ENCODE data around the gene MAX. TPM values are rescaled to one million over a fixed set of nuclear protein-coding genes. Genes with fewer than 3 reads are reported as not detected.

The MAX gene
- total RNA-seq, 4 donors from 2014 or later: 44.2 to 54.0 (median 46.1) TPM

DNA sequence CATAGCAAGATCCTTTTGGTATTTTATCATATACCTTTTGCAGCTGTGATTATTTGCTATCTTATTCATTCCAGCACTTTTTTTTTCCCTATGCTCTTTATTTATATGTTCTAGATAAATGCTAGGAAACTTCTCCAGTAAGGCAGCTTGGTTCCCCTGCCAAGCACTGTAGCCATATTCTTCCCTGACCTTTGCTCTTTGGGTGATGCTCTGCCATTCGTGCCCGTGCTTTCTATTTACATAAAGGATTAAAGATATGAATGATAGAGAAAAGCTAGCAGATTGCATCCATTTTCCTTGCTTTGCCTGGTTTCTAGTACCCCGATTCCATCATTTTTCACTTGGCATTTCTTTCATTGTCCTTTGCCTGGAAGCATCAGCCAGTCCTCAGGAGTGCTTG lies 73.4 kb downstream of the MAX start:
- TF ChIP-seq, protein P1, sequence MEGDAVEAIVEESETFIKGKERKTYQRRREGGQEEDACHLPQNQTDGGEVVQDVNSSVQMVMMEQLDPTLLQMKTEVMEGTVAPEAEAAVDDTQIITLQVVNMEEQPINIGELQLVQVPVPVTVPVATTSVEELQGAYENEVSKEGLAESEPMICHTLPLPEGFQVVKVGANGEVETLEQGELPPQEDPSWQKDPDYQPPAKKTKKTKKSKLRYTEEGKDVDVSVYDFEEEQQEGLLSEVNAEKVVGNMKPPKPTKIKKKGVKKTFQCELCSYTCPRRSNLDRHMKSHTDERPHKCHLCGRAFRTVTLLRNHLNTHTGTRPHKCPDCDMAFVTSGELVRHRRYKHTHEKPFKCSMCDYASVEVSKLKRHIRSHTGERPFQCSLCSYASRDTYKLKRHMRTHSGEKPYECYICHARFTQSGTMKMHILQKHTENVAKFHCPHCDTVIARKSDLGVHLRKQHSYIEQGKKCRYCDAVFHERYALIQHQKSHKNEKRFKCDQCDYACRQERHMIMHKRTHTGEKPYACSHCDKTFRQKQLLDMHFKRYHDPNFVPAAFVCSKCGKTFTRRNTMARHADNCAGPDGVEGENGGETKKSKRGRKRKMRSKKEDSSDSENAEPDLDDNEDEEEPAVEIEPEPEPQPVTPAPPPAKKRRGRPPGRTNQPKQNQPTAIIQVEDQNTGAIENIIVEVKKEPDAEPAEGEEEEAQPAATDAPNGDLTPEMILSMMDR (IDR thresholded peaks at IDR 0.05; ENCODE audit: low read depth): no peak

DNA sequence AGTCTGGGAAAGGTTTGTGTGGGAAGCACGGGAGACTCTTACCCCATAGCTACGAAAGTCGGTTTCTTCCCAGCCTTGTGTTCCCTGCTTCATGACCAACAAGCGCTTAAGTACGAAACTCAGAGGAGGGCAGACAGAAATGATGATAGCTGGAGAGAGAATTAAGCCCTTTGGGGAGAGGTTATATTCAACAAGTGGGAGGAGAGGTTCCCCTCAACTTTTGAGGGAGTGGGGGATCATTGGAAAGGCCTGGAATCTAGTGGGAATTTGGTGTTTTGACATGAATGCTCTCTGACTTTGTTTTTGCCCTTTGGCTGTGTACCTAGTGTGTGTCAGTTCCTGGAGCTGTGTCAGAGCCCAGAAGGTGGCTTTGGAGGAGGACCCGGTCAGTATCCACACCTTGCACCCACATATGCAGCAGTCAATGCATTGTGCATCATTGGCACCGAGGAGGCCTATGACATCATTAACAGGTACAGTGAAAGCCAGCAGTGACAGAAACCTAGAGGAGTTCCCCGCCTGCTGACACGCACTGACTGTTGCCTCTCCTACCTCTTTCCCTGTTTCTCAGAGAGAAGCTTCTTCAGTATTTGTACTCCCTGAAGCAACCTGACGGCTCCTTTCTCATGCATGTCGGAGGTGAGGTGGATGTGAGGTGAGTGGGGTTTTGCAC lies 75.1 kb downstream of the MAX start:
- TF ChIP-seq, protein P1 (IDR thresholded peaks at IDR 0.05; ENCODE audit: low read depth): no peak

DNA sequence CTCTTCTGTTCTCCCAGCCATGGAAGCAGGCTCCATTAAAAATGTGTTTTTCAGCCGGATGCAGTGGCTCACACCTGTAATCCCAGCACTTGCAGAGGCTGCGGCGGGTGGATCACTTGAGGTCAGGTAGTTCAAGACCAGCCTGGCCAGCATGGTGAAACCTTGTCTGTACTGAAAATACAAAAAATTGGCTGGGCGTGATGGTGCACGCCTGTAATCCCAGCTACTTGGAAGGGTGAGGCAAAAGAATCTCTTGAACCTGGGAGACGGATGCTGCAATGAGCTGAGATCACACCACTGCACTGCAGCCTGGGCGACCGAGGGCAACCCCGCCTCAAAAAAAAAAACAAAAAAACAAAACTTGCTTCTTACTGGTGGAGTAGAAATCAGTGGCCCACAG lies 75.8 kb downstream of the MAX start:
- TF ChIP-seq, protein P1 (IDR thresholded peaks at IDR 0.05; ENCODE audit: low read depth): no peak

DNA sequence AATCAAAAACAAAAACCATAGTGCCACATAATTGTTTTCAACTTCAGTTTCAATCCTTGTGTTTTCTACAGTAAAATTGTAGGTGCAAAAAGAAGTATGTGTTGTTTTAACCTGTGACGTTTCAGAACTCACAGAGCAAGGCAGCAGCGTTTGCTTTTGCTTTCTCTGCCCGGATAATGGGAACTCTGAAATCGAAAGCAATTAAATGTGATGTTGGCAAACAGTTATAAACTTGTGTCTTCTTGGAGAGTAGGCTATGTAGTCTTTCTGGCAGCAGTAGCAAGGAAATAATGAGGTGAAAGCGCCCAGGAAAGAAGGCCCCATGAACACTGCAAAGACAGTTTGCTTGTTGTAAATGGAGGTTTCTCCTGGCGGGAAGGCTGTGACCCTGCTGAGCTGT lies 76.5 kb downstream of the MAX start:
- TF ChIP-seq, protein P1 (IDR thresholded peaks at IDR 0.05; ENCODE audit: low read depth): no peak

Small RNA genes lying within 50 kb of the gene (small RNA-seq; reads per million reads assigned to genes)
- gene MIR4706 (not detected), gene RNU2-14P (not detected)

Other genes with a start within 250 kb of the MAX start
- 1 to 10 TPM in 2 of 4 donors, under 1 TPM in 2; 0.17 to 7.5 (median 1.1) TPM for gene SPTB, start 222.6 kb downstream of the MAX start, total RNA-seq
- 100 to 1,000 TPM in 2 of 4 donors, 10 to 100 TPM in 2; 75.7 to 120 (median 97.1) TPM for gene CHURC1, start 188.1 kb downstream of the MAX start, total RNA-seq
- not detected for gene GPX2, start 159.8 kb downstream of the MAX start, total RNA-seq
- 1 to 10 TPM in 1 of 4 donors, under 1 TPM in 3; 0.75 to 1.2 (median 0.93) TPM for gene RAB15, start 130.2 kb downstream of the MAX start, total RNA-seq
- gene FNTB, start 115.6 kb downstream of the MAX start, total RNA-seq: 10 to 100 TPM in 3 of 4 donors, 1 to 10 TPM in 1; 8.3 to 14.5 (median 11.5) TPM